SKM-1 (cell line): ENCODE results near the gene IL19.
"Not testable (repeated sequence)": the region's sequence is repeated elsewhere in the genome, so short reads cannot be mapped to it uniquely, and the experiment has no call there.

ENCODE experiments used
- DNase-seq: peaks from one replicate; lab custom pipeline; 2025; ENCODE audit not compliant: unreplicated experiment; lab: John Stamatoyannopoulos, UW

Gene IL19

GRCh38 chr1:206739411-206740076, 31.0 kb upstream of the IL19 start:
- DNase-seq, result peak; percentile 77

- no peak for DNase-seq
Measured at GRCh38 chr1:206741142-206741701, 29.4 kb upstream of the IL19 start.

GRCh38 chr1:206742719-206743383, 27.7 kb upstream of the IL19 start:
- DNase-seq, result no peak

- no peak for DNase-seq
Measured at GRCh38 chr1:206744683-206745082, 25.9 kb upstream of the IL19 start.

GRCh38 chr1:206745301-206745700, 25.3 kb upstream of the IL19 start:
- no peak for DNase-seq

GRCh38 chr1:206748348-206749030, 22.1 kb upstream of the IL19 start:
- peak; percentile 78 for DNase-seq

GRCh38 chr1:206751891-206752290, 18.7 kb upstream of the IL19 start:
- no peak for DNase-seq

GRCh38 chr1:206752481-206752880, 18.1 kb upstream of the IL19 start:
- no peak for DNase-seq

GRCh38 chr1:206753141-206753540, 17.4 kb upstream of the IL19 start:
- DNase-seq, result no peak

- DNase-seq, result no peak
Measured at GRCh38 chr1:206754011-206754410, 16.6 kb upstream of the IL19 start.

- DNase-seq, result no peak
Measured at GRCh38 chr1:206757524-206758266, 12.9 kb upstream of the IL19 start.

GRCh38 chr1:206760590-206760989, 10.0 kb upstream of the IL19 start:
- DNase-seq, result no peak

- DNase-seq, result no peak
Measured at GRCh38 chr1:206761159-206761768, 9.3 kb upstream of the IL19 start.

- not testable (repeated sequence) for DNase-seq
Measured at GRCh38 chr1:206762741-206763364, 7.7 kb upstream of the IL19 start.

- DNase-seq, result not testable (repeated sequence)
Measured at GRCh38 chr1:206765771-206766170, 4.8 kb upstream of the IL19 start.

- peak; percentile 46 for DNase-seq
Measured at GRCh38 chr1:206766251-206766856, 4.2 kb upstream of the IL19 start.

- no peak for DNase-seq
Measured at GRCh38 chr1:206768472-206769303, 1.9 kb upstream of the IL19 start.

GRCh38 chr1:206769304-206769731, 1.3 kb upstream of the IL19 start:
- DNase-seq, result no peak

- DNase-seq, result no peak
Measured at GRCh38 chr1:206771338-206771692, 742 bp downstream of the IL19 start.
